OCI-M2 (cell line): ENCODE results near the gene HIVEP3.

ENCODE experiments used
- DNase-seq: peaks from one replicate; lab custom pipeline; 2025; ENCODE audit not compliant: unreplicated experiment; lab: John Stamatoyannopoulos, UW

The HIVEP3 gene

DNA sequence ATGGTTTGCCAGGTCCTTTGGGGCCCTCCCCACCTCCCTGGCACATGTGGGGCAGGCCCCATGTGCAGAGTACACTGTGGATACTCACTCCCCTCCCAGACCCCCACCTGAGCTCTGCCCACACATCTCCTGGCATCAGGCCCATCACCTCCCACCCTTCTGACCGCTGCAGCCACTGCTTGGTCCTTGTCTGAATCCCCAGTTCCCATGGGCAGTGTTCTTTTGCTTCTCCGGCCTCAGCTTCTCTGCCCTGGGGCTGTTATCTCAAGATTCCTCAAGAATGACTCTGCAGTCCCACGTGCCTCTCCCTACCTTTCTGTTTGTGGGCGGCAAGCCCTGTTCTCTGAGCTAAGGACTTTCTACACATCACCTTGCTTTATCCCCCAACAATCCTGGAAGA, 246.5 kb downstream of the HIVEP3 start:
- no peak for DNase-seq

DNA sequence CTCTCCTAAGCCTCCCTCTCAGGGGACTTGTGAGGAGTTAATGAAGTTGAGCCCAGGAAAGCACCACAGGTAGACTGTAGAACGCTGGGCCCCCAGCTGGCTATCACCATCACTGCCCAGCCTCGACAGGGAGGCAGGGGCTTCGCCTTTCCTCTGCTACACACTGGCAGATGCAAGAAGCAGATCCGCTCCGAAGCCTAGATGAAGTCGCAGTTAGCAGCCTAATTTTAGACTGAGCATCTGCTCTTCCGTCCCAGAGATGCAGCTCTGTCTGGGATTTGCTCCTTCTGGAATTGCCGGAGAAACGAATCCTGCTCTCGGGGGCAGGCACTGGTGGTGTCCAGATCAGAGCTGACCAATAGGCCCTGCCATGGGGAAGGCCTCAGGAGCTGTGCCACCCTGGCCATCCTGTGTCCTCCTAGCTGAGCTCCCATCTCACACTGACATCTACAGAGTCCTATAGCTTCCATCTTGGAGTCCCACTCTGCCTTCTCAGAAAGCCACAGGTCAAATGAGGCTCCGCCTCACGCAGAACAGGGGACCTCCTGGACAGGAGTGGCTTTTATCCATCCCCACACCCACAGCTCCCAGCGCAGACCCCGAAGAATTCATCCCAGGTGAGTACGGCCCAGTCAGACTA, 247.5 kb downstream of the HIVEP3 start:
- DNase-seq = no peak

DNA sequence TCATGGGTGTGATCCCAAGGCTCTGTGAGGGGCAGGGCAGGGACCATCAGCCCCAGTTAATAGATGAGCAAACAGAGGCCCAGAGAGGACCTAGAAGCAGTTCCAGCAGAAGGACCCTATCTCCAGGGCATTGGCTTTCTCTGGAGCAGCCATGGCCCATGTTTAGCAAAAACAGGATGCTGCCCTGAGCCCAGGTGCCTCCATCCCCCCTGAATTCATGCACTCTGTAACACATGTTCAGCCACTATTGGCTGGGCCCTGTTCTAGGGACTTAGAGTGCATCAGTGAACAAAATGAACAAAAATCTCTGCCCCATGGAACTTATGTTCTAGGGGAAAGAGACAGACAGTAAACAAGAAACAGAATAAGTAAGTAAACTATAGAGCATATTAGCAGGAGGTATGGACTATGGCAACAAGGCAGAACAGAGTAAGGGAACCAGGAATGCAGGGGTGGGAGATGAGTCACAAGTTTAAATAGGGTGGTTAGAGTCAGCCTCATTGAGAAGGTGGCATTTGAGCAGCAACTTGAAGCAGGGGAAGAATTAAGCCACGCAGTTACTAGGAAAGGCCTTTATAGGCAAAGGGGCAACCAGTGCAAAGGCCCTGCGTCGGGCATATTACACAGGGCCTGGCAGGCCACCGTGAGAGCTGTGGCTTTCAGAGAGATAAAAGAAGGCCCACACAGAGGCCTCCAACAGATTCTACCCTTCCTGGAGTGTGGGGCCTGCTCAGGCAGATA, 248.3 kb downstream of the HIVEP3 start:
- DNase-seq = no peak

GRCh38 chr1:41668967-41669366, 249.8 kb downstream of the HIVEP3 start:
- no peak for DNase-seq

DNA sequence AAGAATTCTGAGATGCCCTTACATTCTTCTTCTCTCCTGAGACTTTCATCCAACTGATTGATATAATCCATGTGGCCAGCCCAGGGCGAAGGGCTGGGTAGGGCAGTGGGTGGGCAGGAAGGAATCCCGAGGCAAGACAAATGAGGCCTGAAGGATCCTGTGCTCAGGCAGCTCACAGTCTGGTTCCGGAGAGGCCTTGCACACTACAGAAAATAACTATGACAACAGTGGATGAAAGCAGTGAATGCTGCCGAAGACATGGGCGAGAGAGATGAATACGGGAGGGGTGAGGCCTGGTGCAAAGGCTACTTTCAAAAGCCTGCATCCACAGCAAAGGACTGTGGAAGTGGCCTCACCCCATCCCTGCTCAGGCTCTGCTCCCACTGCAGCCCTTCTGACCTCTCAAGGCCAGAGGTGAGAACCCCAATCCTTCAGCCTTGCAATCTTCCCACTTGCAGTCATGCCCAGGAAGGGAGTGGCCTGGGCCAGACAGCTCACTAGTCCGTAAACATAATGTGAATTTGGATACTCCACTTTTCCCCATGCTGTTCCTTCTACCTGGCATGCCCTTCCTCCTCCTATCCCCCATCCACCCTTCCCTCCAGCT, 250.6 kb downstream of the HIVEP3 start:
- no peak for DNase-seq

GRCh38 chr1:41666981-41667631, 251.6 kb downstream of the HIVEP3 start:
- no peak for DNase-seq

- DNase-seq = no peak
These were observed 252.5 kb downstream of the HIVEP3 start for GRCh38 chr1:41665962-41666917.

GRCh38 chr1:41664861-41665640, 253.7 kb downstream of the HIVEP3 start:
- no peak for DNase-seq

GRCh38 chr1:41663671-41664400, 254.9 kb downstream of the HIVEP3 start:
- DNase-seq = no peak

- no peak for DNase-seq
These were observed 255.8 kb downstream of the HIVEP3 start for GRCh38 chr1:41662765-41663437.

- no peak for DNase-seq
These were observed 256.5 kb downstream of the HIVEP3 start for GRCh38 chr1:41662061-41662764.

- DNase-seq = no peak
These were observed 257.2 kb downstream of the HIVEP3 start for GRCh38 chr1:41661428-41662060.

DNA sequence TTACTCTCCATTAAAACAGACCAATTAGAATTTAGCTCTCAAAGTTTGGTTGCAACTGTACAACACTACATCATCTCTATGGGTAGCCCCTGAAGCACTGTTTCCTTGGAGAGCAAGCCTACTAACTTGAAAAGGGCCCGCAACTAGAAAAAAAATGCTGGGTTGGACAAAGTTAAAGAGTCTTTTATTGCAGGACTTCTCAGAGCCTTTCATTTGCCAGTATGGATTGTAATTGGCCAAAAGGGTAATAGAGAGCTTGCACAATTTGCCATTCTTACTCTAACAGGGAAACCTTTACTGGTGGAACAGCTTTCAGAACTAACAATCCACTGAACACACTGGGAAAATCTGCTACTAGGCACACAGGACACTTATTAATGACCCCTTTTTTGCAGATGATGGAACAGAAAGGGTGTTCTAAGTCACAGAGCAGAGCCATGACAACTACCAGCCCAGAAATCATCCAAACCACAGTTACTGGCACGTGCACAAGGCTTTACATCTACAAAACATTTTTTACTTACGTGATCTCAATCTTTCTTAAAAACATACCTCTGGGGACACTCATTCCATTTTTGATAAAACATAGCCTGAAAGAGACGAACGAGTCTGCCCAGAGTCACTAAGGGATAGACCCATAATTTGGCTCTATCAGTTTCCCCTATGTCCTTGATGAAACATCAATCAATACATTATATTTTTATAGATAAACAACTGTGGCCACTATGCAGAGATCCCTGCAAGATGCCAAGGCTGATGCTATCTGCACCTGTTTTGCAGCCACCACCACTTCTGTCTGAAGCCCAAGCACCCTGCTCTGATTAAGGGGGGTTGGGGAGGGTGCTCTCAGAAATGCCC, 257.9 kb downstream of the HIVEP3 start:
- DNase-seq = no peak

DNA sequence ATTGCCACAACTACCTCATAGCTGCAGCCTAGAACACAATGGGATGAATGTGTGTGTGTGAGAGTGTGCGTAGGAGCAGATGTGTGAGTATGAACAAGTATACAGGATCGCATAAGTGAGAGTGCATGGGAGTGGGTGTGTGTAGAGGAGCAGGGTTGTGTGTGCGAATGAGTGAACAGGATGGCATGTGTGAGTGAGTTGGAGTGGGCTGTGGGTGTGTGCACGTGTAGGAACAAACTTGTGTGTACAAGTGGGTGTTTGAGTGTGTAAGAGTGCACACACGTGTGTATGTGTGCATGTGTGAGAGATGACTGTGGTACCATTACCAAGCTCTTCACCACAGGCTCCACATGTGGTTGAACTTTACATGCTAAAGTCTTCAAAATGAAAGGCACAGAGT, 258.8 kb downstream of the HIVEP3 start:
- DNase-seq = no peak

DNA sequence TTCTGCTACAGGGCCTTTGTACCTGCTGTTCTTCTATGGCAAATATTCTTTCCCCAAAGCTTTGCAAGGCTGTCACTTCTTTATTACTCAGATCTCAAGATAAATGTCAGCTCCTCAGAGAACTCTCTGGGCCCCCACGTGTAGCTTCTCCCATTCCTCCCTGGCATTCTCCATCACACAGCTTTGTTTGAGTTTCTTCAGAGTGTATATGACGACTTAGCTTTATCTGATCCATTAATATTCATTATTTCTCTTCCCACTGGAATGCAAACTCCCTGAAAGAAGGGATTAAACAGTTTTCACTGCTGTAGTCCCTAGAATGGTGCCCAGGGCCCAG, 259.6 kb downstream of the HIVEP3 start:
- DNase-seq = no peak

DNA sequence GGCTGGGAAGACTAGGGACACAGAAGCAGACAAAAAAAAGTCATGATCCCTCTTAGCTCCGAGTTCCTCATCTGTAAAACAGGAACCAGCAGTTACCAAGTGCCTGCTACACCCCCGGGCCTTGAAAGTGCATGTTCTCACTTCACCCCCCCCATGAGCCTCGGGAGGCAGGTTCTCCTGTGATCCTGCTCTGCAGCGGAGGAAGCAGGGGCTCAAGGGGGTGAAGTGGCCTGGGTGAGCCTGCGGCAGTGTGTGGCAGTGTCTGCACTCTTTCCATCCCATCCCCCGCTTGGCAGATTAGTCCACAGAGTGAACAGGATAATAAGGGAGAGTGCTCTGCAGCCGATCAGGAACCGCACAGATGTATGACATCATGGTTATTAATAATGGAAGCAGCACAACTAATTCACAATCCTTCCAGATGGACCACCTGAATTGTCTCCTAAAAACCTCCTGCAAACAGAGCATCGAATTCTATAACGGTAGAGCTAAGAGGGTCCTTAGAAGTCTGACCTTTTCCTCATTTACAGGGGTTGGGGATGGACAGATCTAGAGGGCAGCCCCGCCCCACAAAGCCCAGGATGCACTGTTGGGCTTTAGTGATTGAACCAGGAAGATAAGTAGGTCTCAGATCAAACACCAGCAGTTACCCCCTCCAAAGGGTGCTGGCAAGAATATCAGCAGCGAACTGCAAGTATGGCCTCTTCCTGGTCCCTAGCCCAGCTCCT, 260.1 kb downstream of the HIVEP3 start:
- DNase-seq = no peak
